ENCODE results near the gene GLIPR1L2. TPM values are rescaled to one million over a fixed set of nuclear protein-coding genes. Genes with fewer than 3 reads are reported as not detected.

GLIPR1L2 gene
- total and polyA plus RNA-seq, 2 experiments from 2014 or later = 0.92 TPM; not detected in 1

GRCh38 chr12:75349946-75350345 is 40.9 kb upstream of the GLIPR1L2 start:
- Histone ChIP-seq H3K79me2 (no peaks in the 10 kb centered on the region), H3K9me3 (ENCODE audit: low read depth) (no peaks in the 10 kb centered on the region), H2AFZ (no peak overlapping the region), H3K9me2 (replicated peaks; ENCODE audit: insufficient read depth) (no peaks in the 10 kb centered on the region), H3K4me3 (no peak overlapping the region), H3K4me1 (ENCODE audit: insufficient read depth) (no peaks in the 10 kb centered on the region), H3K27me3 (no peaks in the 10 kb centered on the region), H3K27ac (no peak overlapping the region), H3K4me2 (no peak overlapping the region), H3K36me3 (replicated peaks; ENCODE audit: insufficient read depth, low read depth) (no peaks in the 10 kb centered on the region), H4K20me1 (ENCODE audit: insufficient read depth, poor library complexity, severe bottlenecking) (no peaks in the 10 kb centered on the region)
- DNase-seq (ENCODE audit: low spot score) = no peak
- 93% methylated on average over 4 of the region's 4 CpGs for WGBS (ENCODE audit: low lambda C conversion rate, missing lambda C conversion rate)
- TF ChIP-seq, protein P1, sequence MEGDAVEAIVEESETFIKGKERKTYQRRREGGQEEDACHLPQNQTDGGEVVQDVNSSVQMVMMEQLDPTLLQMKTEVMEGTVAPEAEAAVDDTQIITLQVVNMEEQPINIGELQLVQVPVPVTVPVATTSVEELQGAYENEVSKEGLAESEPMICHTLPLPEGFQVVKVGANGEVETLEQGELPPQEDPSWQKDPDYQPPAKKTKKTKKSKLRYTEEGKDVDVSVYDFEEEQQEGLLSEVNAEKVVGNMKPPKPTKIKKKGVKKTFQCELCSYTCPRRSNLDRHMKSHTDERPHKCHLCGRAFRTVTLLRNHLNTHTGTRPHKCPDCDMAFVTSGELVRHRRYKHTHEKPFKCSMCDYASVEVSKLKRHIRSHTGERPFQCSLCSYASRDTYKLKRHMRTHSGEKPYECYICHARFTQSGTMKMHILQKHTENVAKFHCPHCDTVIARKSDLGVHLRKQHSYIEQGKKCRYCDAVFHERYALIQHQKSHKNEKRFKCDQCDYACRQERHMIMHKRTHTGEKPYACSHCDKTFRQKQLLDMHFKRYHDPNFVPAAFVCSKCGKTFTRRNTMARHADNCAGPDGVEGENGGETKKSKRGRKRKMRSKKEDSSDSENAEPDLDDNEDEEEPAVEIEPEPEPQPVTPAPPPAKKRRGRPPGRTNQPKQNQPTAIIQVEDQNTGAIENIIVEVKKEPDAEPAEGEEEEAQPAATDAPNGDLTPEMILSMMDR (IDR thresholded peaks at IDR 0.05; ENCODE audit: poor library complexity) = no peak
- TF ChIP-seq EZH2 (IDR thresholded peaks at IDR 0.05; ENCODE audit: borderline replicate concordance) = no peak
- no peak for TF ChIP-seq EZH2phosphoT487 (IDR thresholded peaks at IDR 0.05; ENCODE audit: low read depth, severe bottlenecking, unreplicated experiment)

DNA sequence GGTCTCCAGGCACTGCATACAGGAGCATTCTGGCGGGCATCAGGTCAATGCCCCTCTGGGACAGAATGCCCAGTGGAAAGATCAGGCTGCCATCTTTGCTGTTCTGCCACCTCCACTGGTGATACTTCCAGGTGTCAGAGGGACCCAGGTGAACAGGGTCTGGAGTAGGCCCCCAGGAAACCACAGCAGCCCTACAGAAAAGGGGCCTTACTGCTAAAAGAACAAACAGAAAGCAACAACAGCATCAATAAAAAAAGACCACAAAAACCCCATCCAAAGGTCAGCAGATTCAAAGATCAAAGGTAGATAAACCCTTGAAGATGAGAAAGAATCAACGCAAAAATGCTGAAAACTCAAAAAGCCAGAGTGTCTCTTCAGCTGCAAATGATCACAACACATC is 40.5 kb upstream of the GLIPR1L2 start:
- 90% methylated on average over 2 of the region's 2 CpGs for WGBS (ENCODE audit: low lambda C conversion rate, missing lambda C conversion rate)
- DNase-seq (ENCODE audit: low spot score) = no peak
- Histone ChIP-seq H3K4me1 (ENCODE audit: insufficient read depth) (no peaks in the 10 kb centered on the region), H3K4me2 (no peak overlapping the region), H3K9me2 (replicated peaks; ENCODE audit: insufficient read depth) (no peaks in the 10 kb centered on the region), H3K36me3 (replicated peaks; ENCODE audit: insufficient read depth, low read depth) (no peaks in the 10 kb centered on the region), H4K20me1 (ENCODE audit: insufficient read depth, poor library complexity, severe bottlenecking) (no peaks in the 10 kb centered on the region), H3K27ac (no peak overlapping the region), H3K79me2 (no peaks in the 10 kb centered on the region), H3K27me3 (no peaks in the 10 kb centered on the region), H3K9me3 (ENCODE audit: low read depth) (no peaks in the 10 kb centered on the region), H3K4me3 (no peak overlapping the region), H2AFZ (no peak overlapping the region)
- TF ChIP-seq, protein P1 (IDR thresholded peaks at IDR 0.05; ENCODE audit: poor library complexity) = no peak
- TF ChIP-seq EZH2 (IDR thresholded peaks at IDR 0.05; ENCODE audit: borderline replicate concordance) (no peak), EZH2phosphoT487 (IDR thresholded peaks at IDR 0.05; ENCODE audit: low read depth, severe bottlenecking, unreplicated experiment) (no peak)

DNA sequence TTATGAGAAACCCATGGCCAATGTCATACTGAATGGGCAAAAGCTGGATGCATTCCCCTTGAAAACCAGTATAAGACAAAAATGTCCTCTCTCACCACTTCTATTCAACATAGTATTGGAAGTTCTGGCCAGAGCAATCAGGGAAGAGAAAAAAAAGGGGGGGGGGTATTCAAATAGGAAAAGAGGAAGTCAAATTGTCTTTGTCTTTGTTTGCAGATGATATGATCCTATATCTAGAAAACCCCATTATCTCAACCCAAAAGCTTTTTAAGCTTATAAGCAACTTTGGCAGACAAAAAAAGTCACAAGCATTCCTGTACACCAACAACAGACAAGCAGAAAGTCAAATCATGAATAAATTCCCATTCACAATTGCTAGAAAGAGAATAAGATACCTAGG is 36.9 kb upstream of the GLIPR1L2 start:
- Histone ChIP-seq H3K27me3 (no peaks in the 10 kb centered on the region), H3K4me2 (no peak overlapping the region), H4K20me1 (ENCODE audit: insufficient read depth, poor library complexity, severe bottlenecking) (no peaks in the 10 kb centered on the region), H3K4me1 (ENCODE audit: insufficient read depth) (no peaks in the 10 kb centered on the region), H3K27ac (no peak overlapping the region), H3K36me3 (replicated peaks; ENCODE audit: insufficient read depth, low read depth) (no peaks in the 10 kb centered on the region), H3K4me3 (no peak overlapping the region), H2AFZ (no peak overlapping the region), H3K9me3 (ENCODE audit: low read depth) (no peaks in the 10 kb centered on the region), H3K79me2 (no peaks in the 10 kb centered on the region), H3K9me2 (replicated peaks; ENCODE audit: insufficient read depth) (no peaks in the 10 kb centered on the region)
- DNase-seq (ENCODE audit: low spot score) = no peak
- TF ChIP-seq, protein P1 (IDR thresholded peaks at IDR 0.05; ENCODE audit: poor library complexity) = no peak
- TF ChIP-seq EZH2phosphoT487 (IDR thresholded peaks at IDR 0.05; ENCODE audit: low read depth, severe bottlenecking, unreplicated experiment) (no peak), EZH2 (IDR thresholded peaks at IDR 0.05; ENCODE audit: borderline replicate concordance) (no peak)

DNA sequence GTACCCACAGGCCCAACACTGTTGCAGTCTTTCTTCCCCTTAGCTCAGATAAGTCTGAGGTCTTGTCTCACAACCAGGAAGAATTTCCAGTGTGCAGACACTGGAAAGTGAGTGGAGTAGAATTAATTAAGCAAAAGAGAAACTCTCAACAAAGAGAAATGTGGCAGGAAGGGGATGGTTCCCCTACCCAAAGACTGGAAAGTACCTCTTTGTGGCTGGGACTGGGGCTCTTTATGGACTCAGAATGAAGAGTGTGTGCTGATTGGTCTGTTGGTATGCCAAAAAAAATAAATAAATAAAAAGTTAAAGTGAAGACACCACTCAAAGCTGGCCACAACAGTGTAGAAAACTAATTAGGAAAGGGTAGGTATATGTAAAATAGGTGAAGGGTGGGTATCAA is 30.0 kb upstream of the GLIPR1L2 start:
- H3K27ac ChIP-seq = no peak overlapping the region
- H3K4me1 ChIP-seq (ENCODE audit: insufficient read depth) = no peaks in the 10 kb centered on the region
- no peaks in the 10 kb centered on the region for H3K27me3 ChIP-seq
- H3K9me3 ChIP-seq (ENCODE audit: low read depth) = no peaks in the 10 kb centered on the region
- no peak overlapping the region for H3K4me3 ChIP-seq
- H3K36me3 ChIP-seq (replicated peaks; ENCODE audit: insufficient read depth, low read depth) = no peaks in the 10 kb centered on the region
- TF ChIP-seq EZH2 (IDR thresholded peaks at IDR 0.05; ENCODE audit: borderline replicate concordance) = no peak
- TF ChIP-seq EZH2phosphoT487 (IDR thresholded peaks at IDR 0.05; ENCODE audit: low read depth, severe bottlenecking, unreplicated experiment) = no peak
- TF ChIP-seq, protein P1 (IDR thresholded peaks at IDR 0.05; ENCODE audit: poor library complexity) = no peak
- H4K20me1 ChIP-seq (ENCODE audit: insufficient read depth, poor library complexity, severe bottlenecking) = no peaks in the 10 kb centered on the region
- DNase-seq (ENCODE audit: low spot score) = no peak
- no peaks in the 10 kb centered on the region for H3K9me2 ChIP-seq (replicated peaks; ENCODE audit: insufficient read depth)
- no peak overlapping the region for H2AFZ ChIP-seq
- H3K4me2 ChIP-seq = no peak overlapping the region
- H3K79me2 ChIP-seq = no peaks in the 10 kb centered on the region

All from hepatocyte (in vitro differentiated cells).